ENCODE data around the gene VTI1A. TPM values are rescaled to one million over a fixed set of nuclear protein-coding genes. Genes with fewer than 3 reads are reported as not detected.

VTI1A gene
- total and polyA plus RNA-seq, 7 donors, result 10.8 to 80.3 (median 36.8) TPM

DNA sequence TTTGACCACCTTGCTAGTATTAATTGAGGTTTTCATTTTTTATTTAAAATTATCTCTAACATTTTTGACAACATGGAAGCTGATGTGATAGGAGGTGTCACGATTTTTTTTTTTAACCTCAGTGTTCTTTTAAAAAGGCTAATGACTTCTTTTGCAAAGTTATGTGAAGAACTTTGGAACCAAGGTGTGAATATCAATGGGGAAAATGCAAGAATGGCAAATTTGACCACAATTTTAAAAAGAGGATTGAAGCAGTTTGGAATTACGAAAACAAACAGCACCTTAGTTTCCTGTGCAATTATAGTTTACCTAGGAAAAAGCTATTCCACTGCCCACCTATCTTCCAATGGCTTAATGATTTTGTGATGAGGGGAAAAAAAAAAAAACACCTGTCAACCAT, 232.4 kb downstream of the VTI1A start:
- H3K4me1 ChIP-seq, result peaks cover 0 to 3% (median 0%) of the 10 kb centered on the region in 4 donors
- H3K4me3 ChIP-seq, result no peak overlapping the region
- intact Hi-C loops (cut with DNase I), result no loop called here
- H3K36me3 ChIP-seq, result no peaks in the 10 kb centered on the region
- no peak for DNase-seq
- TF ChIP-seq EP300 (IDR thresholded peaks at IDR 0.05), result no peak
- TF ChIP-seq, protein P1, sequence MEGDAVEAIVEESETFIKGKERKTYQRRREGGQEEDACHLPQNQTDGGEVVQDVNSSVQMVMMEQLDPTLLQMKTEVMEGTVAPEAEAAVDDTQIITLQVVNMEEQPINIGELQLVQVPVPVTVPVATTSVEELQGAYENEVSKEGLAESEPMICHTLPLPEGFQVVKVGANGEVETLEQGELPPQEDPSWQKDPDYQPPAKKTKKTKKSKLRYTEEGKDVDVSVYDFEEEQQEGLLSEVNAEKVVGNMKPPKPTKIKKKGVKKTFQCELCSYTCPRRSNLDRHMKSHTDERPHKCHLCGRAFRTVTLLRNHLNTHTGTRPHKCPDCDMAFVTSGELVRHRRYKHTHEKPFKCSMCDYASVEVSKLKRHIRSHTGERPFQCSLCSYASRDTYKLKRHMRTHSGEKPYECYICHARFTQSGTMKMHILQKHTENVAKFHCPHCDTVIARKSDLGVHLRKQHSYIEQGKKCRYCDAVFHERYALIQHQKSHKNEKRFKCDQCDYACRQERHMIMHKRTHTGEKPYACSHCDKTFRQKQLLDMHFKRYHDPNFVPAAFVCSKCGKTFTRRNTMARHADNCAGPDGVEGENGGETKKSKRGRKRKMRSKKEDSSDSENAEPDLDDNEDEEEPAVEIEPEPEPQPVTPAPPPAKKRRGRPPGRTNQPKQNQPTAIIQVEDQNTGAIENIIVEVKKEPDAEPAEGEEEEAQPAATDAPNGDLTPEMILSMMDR (IDR thresholded peaks at IDR 0.05), result no peak
- no peak for TF ChIP-seq POLR2A (IDR thresholded peaks at IDR 0.05)
- TF ChIP-seq POLR2AphosphoS5 (IDR thresholded peaks at IDR 0.05), result no peak
- H3K9me3 ChIP-seq, result no peaks in the 10 kb centered on the region
- no peaks in the 10 kb centered on the region for H3K27me3 ChIP-seq
- 93 to 94% methylated on average over 2 of the region's 2 CpGs for WGBS, 2 donors
- H3K27ac ChIP-seq, result no peak overlapping the region

GRCh38 chr10:112680586-112680985, 233.6 kb downstream of the VTI1A start:
- no peaks in the 10 kb centered on the region for H3K27me3 ChIP-seq
- no peaks in the 10 kb centered on the region for H3K9me3 ChIP-seq
- peaks cover 0 to 3% (median 0%) of the 10 kb centered on the region in 4 donors for H3K4me1 ChIP-seq
- H3K36me3 ChIP-seq, result no peaks in the 10 kb centered on the region
- WGBS, 2 donors, result 96 to 97% methylated on average over 1 of the region's 1 CpG
- no peak overlapping the region for H3K4me3 ChIP-seq
- DNase-seq, result no peak
- H3K27ac ChIP-seq, result no peak overlapping the region
- no peak for TF ChIP-seq EP300 (IDR thresholded peaks at IDR 0.05)
- TF ChIP-seq, protein P1 (IDR thresholded peaks at IDR 0.05), result no peak
- no peak for TF ChIP-seq POLR2AphosphoS5 (IDR thresholded peaks at IDR 0.05)
- no peak for TF ChIP-seq POLR2A (IDR thresholded peaks at IDR 0.05)
- intact Hi-C loops (cut with DNase I), result no loop called here

DNA sequence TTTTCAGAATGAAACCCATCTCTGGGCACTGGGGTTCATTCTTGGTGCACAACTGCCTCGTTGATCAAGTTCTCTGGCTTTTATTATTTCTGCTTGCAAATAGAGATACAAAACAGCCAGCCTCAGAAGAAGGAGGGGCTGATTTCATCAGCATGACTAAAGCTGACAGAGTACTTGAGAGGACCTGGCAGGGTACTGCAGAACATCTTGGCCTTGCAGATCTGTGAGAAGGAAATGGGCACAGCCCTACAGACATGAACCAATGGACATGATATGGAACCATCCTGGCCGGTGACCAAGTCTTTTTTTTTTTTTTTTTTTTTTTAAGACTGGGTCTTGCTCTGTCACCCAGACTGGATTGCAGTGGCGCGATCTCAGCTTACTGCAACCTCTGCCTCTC, 240.6 kb downstream of the VTI1A start:
- WGBS, 2 donors, result 92 to 93% methylated on average over 4 of the region's 4 CpGs
- no peak overlapping the region for H3K4me3 ChIP-seq
- H3K36me3 ChIP-seq, result no peaks in the 10 kb centered on the region
- no peaks in the 10 kb centered on the region for H3K27me3 ChIP-seq
- no peak for DNase-seq
- H3K4me1 ChIP-seq, result peaks cover 0 to 2% (median 0%) of the 10 kb centered on the region in 4 donors
- TF ChIP-seq POLR2A (IDR thresholded peaks at IDR 0.05), result no peak
- TF ChIP-seq, protein P1 (IDR thresholded peaks at IDR 0.05), result no peak
- no peak for TF ChIP-seq EP300 (IDR thresholded peaks at IDR 0.05)
- TF ChIP-seq POLR2AphosphoS5 (IDR thresholded peaks at IDR 0.05), result no peak
- intact Hi-C loops (cut with DNase I), result no loop called here
- H3K9me3 ChIP-seq, result no peaks in the 10 kb centered on the region
- H3K27ac ChIP-seq, result no peak overlapping the region

DNA sequence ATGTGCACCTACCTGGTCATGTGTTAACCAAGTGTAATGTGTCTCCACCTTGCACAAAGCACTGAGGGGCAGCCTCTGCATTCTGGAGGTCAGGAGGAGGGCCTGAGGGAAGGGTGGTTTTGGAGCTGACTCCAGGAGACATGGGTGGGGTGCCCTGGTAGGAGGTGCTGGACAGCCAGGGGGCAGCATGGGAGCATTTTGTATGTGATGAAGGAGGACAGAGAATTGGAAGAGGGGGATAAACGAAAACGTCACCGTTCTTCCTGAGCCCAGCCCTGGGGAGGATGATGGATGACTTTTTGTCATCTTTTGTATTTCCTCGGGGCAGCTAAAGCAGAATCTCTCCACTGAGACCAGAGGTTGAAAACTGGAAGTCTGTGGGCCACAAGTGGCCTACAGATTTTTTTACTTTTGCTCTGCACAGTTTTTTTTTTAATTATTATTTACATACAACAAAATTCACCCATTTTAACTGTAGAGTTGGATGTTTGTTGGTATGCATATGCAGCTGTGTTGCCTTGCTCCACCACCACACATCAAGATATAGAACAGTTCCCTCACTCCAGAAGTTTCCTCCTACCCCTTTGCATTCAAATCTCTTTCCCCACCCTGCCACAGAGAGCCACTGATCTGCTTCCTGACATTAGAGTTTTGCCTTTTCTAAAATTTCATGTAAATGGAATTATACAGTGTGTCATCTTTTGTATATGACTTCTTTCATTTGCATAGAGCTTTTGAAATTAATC, 242.5 kb downstream of the VTI1A start:
- Histone ChIP-seq H3K27ac (no peak overlapping the region), H3K9me3 (no peaks in the 10 kb centered on the region), H3K27me3 (no peaks in the 10 kb centered on the region), H3K36me3 (no peaks in the 10 kb centered on the region), H3K4me1 (no peaks in the 10 kb centered on the region), H3K4me3 (no peak overlapping the region)
- TF ChIP-seq EP300 (IDR thresholded peaks at IDR 0.05), result no peak
- TF ChIP-seq, protein P1 (IDR thresholded peaks at IDR 0.05), result peak in 1 of 4 experiments; percentile 17
- intact Hi-C loops (cut with DNase I), result no loop called here
- 42 to 70% methylated on average over 4 of the region's 4 CpGs for WGBS, 2 donors
- DNase-seq, result no peak

- Histone ChIP-seq H3K4me1 (no peaks in the 10 kb centered on the region), H3K27me3 (no peaks in the 10 kb centered on the region), H3K9me3 (no peaks in the 10 kb centered on the region), H3K4me3 (no peak overlapping the region), H3K36me3 (no peaks in the 10 kb centered on the region), H3K27ac (no peak overlapping the region)
- TF ChIP-seq, protein P1 (IDR thresholded peaks at IDR 0.05), result no peak
- TF ChIP-seq POLR2A (IDR thresholded peaks at IDR 0.05) (no peak), POLR2AphosphoS5 (IDR thresholded peaks at IDR 0.05) (no peak), EP300 (IDR thresholded peaks at IDR 0.05) (no peak)
- 56 to 87% methylated on average over 7 of the region's 7 CpGs for WGBS, 2 donors
- intact Hi-C loops (cut with DNase I), result no loop called here
- DNase-seq, result no peak
Observed at GRCh38 chr10:112695539-112695938, 248.5 kb downstream of the VTI1A start.

All from sigmoid colon (tissue), 7 donors.